NCI-H69 (cell line): ENCODE results near the gene COL9A3.

ENCODE experiments used
- DNase-seq: peaks from one replicate; lab custom pipeline; 2025; lab: John Stamatoyannopoulos, UW

The COL9A3 gene

GRCh38 chr20:62816884-62817873 lies at the start of gene COL9A3:
TSS of gene COL9A3 (plus strand) at chr20:62817050. CDS start at chr20:62817065, 15 bp downstream.
- peak; percentile 30 for DNase-seq

GRCh38 chr20:62768234-62768546 lies 48.7 kb upstream of the COL9A3 start:
- no peak for DNase-seq

GRCh38 chr20:62768551-62769287 lies 48.1 kb upstream of the COL9A3 start:
- peak; percentile 53 for DNase-seq

- no peak for DNase-seq
These were observed 47.3 kb upstream of the COL9A3 start for GRCh38 chr20:62769346-62770071.

- no peak for DNase-seq
These were observed 46.5 kb upstream of the COL9A3 start for GRCh38 chr20:62770111-62770910.

GRCh38 chr20:62770916-62771315 lies 45.9 kb upstream of the COL9A3 start:
- no peak for DNase-seq

GRCh38 chr20:62771396-62772102 lies 45.3 kb upstream of the COL9A3 start:
- DNase-seq = no peak

GRCh38 chr20:62772103-62772611 lies 44.7 kb upstream of the COL9A3 start:
- no peak for DNase-seq

- no peak for DNase-seq
These were observed 44.2 kb upstream of the COL9A3 start for GRCh38 chr20:62772619-62772989.

GRCh38 chr20:62772990-62773844 lies 43.6 kb upstream of the COL9A3 start:
- peak; percentile 26 for DNase-seq

- peak; percentile 31 for DNase-seq
These were observed 42.8 kb upstream of the COL9A3 start for GRCh38 chr20:62773845-62774714.

GRCh38 chr20:62774762-62775161 lies 42.1 kb upstream of the COL9A3 start:
- no peak for DNase-seq

- DNase-seq = no peak
These were observed 41.6 kb upstream of the COL9A3 start for GRCh38 chr20:62775206-62775605.

- DNase-seq = no peak
These were observed 40.7 kb upstream of the COL9A3 start for GRCh38 chr20:62776035-62776691.

- DNase-seq = peak; percentile 82
These were observed 39.9 kb upstream of the COL9A3 start for GRCh38 chr20:62776692-62777527.

- no peak for DNase-seq
These were observed 39.4 kb upstream of the COL9A3 start for GRCh38 chr20:62777528-62777830.

GRCh38 chr20:62778058-62778457 lies 38.8 kb upstream of the COL9A3 start:
- no peak for DNase-seq
